H1 (cell line): ENCODE results near the gene DLK1. TPM values are rescaled to one million over a fixed set of nuclear protein-coding genes. Genes with fewer than 3 reads are reported as not detected.

Experiments used
- CTCF ChIA-PET: fragments of 300-600 bp; sonication (Branson Sonifier 250); formaldehyde crosslinking; loops from one replicate; lab custom pipeline; 2021; ENCODE audit not compliant: partially characterized antibody; lab: Charles Lee
- POLR2A ChIA-PET: fragments of 300-600 bp; sonication (Branson Sonifier 250); formaldehyde crosslinking; loops from one replicate; lab custom pipeline; 2021; ENCODE audit warnings: inconsistent platforms; ENCODE audit not compliant: partially characterized antibody; lab: Charles Lee
- DNase-seq, 2 experiments: peaks; one replicate each; pipeline versions ENCODE4 v3.0.0 to v3.0.0-alpha.2; 2010 to 2022; ENCODE audit warnings: low spot score in 2 of 2, low read depth in 1 of 2, mixed read lengths in 1 of 2
- FAIRE-seq: peaks from 2 replicates; lab custom pipeline; 2011; peaks lifted over from hg19 to GRCh38; lab: Jason Lieb, UNC
- H2AFZ ChIP-seq: 2 replicates; pipeline ENCODE4 v1.8.1; 2012; ENCODE audit warnings: low read length, inconsistent platforms
- H2AK5ac ChIP-seq: 2 replicates; pipeline ENCODE4 v1.6.1; 2013; ENCODE audit warnings: low read depth, low read length
- H2BK120ac ChIP-seq: replicated peaks from 2 replicates; pipeline ENCODE3; 2013; ENCODE audit warnings: low read depth, low read length, inconsistent platforms
- H2BK12ac ChIP-seq: 2 replicates; pipeline ENCODE4 v1.6.1; 2013; ENCODE audit warnings: low read depth, low read length
- H2BK15ac ChIP-seq: 2 replicates; pipeline ENCODE4 v1.6.1; 2013; ENCODE audit warnings: low read length
- H2BK20ac ChIP-seq: 2 replicates; pipeline ENCODE4 v1.6.1; 2013; ENCODE audit warnings: low read length
- H2BK5ac ChIP-seq: 2 replicates; pipeline ENCODE4 v1.6.1; 2013; ENCODE audit warnings: low read depth, low read length
- H3K14ac ChIP-seq: 2 replicates; pipeline ENCODE4 v1.6.1; 2013; ENCODE audit warnings: inconsistent platforms; ENCODE audit not compliant: insufficient read length
- H3K18ac ChIP-seq: 2 replicates; pipeline ENCODE4 v1.6.1; 2013; ENCODE audit warnings: low read length; ENCODE audit errors: extremely low read depth
- H3K23ac ChIP-seq: 2 replicates; pipeline ENCODE4 v1.6.1; 2013; ENCODE audit warnings: inconsistent platforms; ENCODE audit not compliant: insufficient read length
- H3K23me2 ChIP-seq: 2 replicates; pipeline ENCODE4 v1.6.1; 2013; ENCODE audit warnings: low read depth, low read length
- H3K27ac ChIP-seq: 2 replicates; pipeline ENCODE4 v1.6.1; 2011; ENCODE audit warnings: low read depth, low read length, inconsistent platforms
- H3K27me3 ChIP-seq, 4 experiments: replicated peaks in 1 of 4; 1 replicate in 1 of 4; 2 replicates in 3 of 4; pipeline versions ENCODE4 v1.6.1 to v1.8.1; 2011 to 2013; ENCODE audit warnings: low read length in 3 of 4, mild to moderate bottlenecking in 3 of 4, inconsistent platforms in 2 of 4, mixed read lengths in 2 of 4, moderate library complexity in 1 of 4; ENCODE audit not compliant: control insufficient read depth in 3 of 4, insufficient read depth in 3 of 4; ENCODE audit errors: extremely low read depth in 1 of 4
- H3K36me3 ChIP-seq, 4 experiments: 2 replicates each; pipeline versions ENCODE4 v1.6.1 to v1.8.1; 2011 to 2013; ENCODE audit warnings: mild to moderate bottlenecking in 4 of 4, low read length in 3 of 4, moderate library complexity in 2 of 4, control low read depth in 1 of 4, inconsistent platforms in 1 of 4; ENCODE audit not compliant: insufficient read depth in 4 of 4, control insufficient read depth in 2 of 4
- H3K4ac ChIP-seq: replicated peaks from 2 replicates; pipeline ENCODE3; 2013; ENCODE audit warnings: low read length, low read depth, mixed read lengths, inconsistent platforms; ENCODE audit not compliant: insufficient read length
- H3K4me1 ChIP-seq, 4 experiments: replicated peaks in 1 of 4; 1 replicate in 1 of 4; 2 replicates in 3 of 4; pipeline versions ENCODE4 v1.6.1 to v1.8.1; 2011 to 2013; ENCODE audit warnings: low read length in 3 of 4, inconsistent platforms in 2 of 4, mixed read lengths in 1 of 4; ENCODE audit not compliant: insufficient read depth in 4 of 4, control insufficient read depth in 3 of 4
- H3K4me2 ChIP-seq, 2 experiments: 2 replicates each; pipeline versions ENCODE4 v1.6.1 to v1.8.1; 2011 to 2013; ENCODE audit warnings: low read depth in 2 of 2, low read length in 2 of 2, control low read depth in 1 of 2, inconsistent platforms in 1 of 2, mild to moderate bottlenecking in 1 of 2; ENCODE audit not compliant: insufficient read depth in 1 of 2
- H3K4me3 ChIP-seq, 4 experiments: fragments of 200-600, 300-600 bp in 1 of 4; sonication (generic), shearing (Covaris generic), sonication (Bioruptor Twin) in 1 of 4; 2 replicates each; pipeline versions ENCODE4 v1.5.1 to v1.8.1; 2011 to 2016; ENCODE audit warnings: low read length in 4 of 4, low read depth in 3 of 4, control low read depth in 2 of 4, inconsistent platforms in 2 of 4, mild to moderate bottlenecking in 2 of 4, mixed read lengths in 1 of 4, moderate library complexity in 1 of 4; ENCODE audit not compliant: insufficient read depth in 2 of 4; ENCODE audit errors: extremely low read depth in 1 of 4
- H3K56ac ChIP-seq: replicated peaks from 2 replicates; pipeline ENCODE3; 2013; ENCODE audit warnings: low read depth, mild to moderate bottlenecking, mixed read lengths, low read length, inconsistent platforms; ENCODE audit not compliant: insufficient read length
- H3K79me1 ChIP-seq: 2 replicates; pipeline ENCODE4 v1.6.1; 2013; ENCODE audit warnings: low read depth, low read length, control low read depth
- H3K79me2 ChIP-seq, 2 experiments: 2 replicates each; pipeline versions ENCODE4 v1.6.1 to v1.8.1; 2012 to 2013; ENCODE audit warnings: low read length in 2 of 2, mild to moderate bottlenecking in 2 of 2, inconsistent platforms in 1 of 2; ENCODE audit not compliant: insufficient read depth in 2 of 2, control insufficient read depth in 1 of 2
- H3K9ac ChIP-seq, 4 experiments: replicated peaks in 1 of 4; 1 replicate in 1 of 4; 2 replicates in 3 of 4; pipeline versions ENCODE4 v1.6.1 to v1.8.1; 2011 to 2013; ENCODE audit warnings: low read depth in 3 of 4, low read length in 3 of 4, control low read depth in 2 of 4, mild to moderate bottlenecking in 2 of 4, moderate library complexity in 2 of 4, inconsistent platforms in 1 of 4; ENCODE audit errors: extremely low read depth in 1 of 4
- H3K9me3 ChIP-seq, 2 experiments: 2 replicates each; pipeline versions ENCODE4 v1.6.1 to v1.8.1; 2012 to 2013; ENCODE audit warnings: mild to moderate bottlenecking in 2 of 2, moderate library complexity in 2 of 2, control low read depth in 1 of 2, inconsistent platforms in 1 of 2, low read depth in 1 of 2, low read length in 1 of 2, mixed read lengths in 1 of 2; ENCODE audit not compliant: insufficient read depth in 2 of 2
- H4K20me1 ChIP-seq, 2 experiments: replicated peaks in 1 of 2; 2 replicates each; pipeline versions ENCODE3 to v1.8.1; 2011 to 2013; ENCODE audit warnings: inconsistent platforms in 2 of 2, low read length in 2 of 2, mild to moderate bottlenecking in 1 of 2; ENCODE audit not compliant: insufficient read depth in 2 of 2, control insufficient read depth in 1 of 2
- H4K5ac ChIP-seq: 2 replicates; pipeline ENCODE4 v1.6.1; 2013; ENCODE audit warnings: low read length, low read depth, mixed read lengths, inconsistent platforms; ENCODE audit not compliant: insufficient read length
- H4K8ac ChIP-seq: 2 replicates; pipeline ENCODE4 v1.8.0; 2013; ENCODE audit warnings: mild to moderate bottlenecking, moderate library complexity, low read length, inconsistent platforms; ENCODE audit not compliant: insufficient read depth; ENCODE audit errors: extremely low read depth
- H4K91ac ChIP-seq: replicated peaks from 2 replicates; pipeline ENCODE3; 2013; ENCODE audit warnings: low read length, mixed read lengths, inconsistent platforms; ENCODE audit not compliant: insufficient read length
- EGR1 ChIP-seq: IDR thresholded peaks from 2 replicates; pipeline ENCODE4 v1.6.1; 2011; ENCODE audit warnings: low read depth, low read length, borderline replicate concordance
- MAFK ChIP-seq: IDR thresholded peaks from 2 replicates; pipeline ENCODE4 v1.6.1; 2012; ENCODE audit warnings: low read depth, mild to moderate bottlenecking, improper control_type of control experiment, low read length
- PHF8 ChIP-seq: fragments of 200-600 bp; sonication (generic); conservative IDR thresholded peaks from 2 replicates; pipeline ENCODE4 v1.7.1; 2012; ENCODE audit warnings: low read depth, mild to moderate bottlenecking, inconsistent platforms, low read length, moderate library complexity
- RFX5 ChIP-seq: IDR thresholded peaks from 2 replicates; pipeline ENCODE4 v1.6.1; 2011; ENCODE audit warnings: low read depth, low read length, improper control_type of control experiment, borderline replicate concordance
- SIRT6 ChIP-seq: IDR thresholded peaks from one replicate; pipeline ENCODE4 v1.7.1; 2012; ENCODE audit warnings: low read length, inconsistent platforms
- TBP ChIP-seq: IDR thresholded peaks from 2 replicates; pipeline ENCODE4 v1.6.1; 2011; ENCODE audit warnings: low read depth, low read length, improper control_type of control experiment
- WGBS, 2 experiments: shearing (Covaris generic) in 1 of 2; methylation state at CpG; one replicate each; pipeline versions ENCODE4 v1.1.6 to v1.1.7; 2013 to 2015; ENCODE audit warnings: low lambda C conversion rate in 2 of 2, mixed read lengths in 2 of 2, inconsistent platforms in 1 of 2, low coverage in 1 of 2, missing lambda C conversion rate in 1 of 2; ENCODE audit not compliant: insufficient replicate concordance in 2 of 2, insufficient coverage in 1 of 2, insufficient read length in 1 of 2; ENCODE audit errors: extremely low coverage in 1 of 2, missing lambda C conversion rate in 1 of 2; 5-methylcytosine and 5-hydroxymethylcytosine counted together
- polyA plus RNA-seq, 7 experiments: library from polyadenylated mRNA; depleted of rRNA in 3 of 7; stranded (reverse) in 5 of 7; unstranded in 2 of 7; fragments of >200 nt in 5 of 7; fragments of 200-250 nt in 2 of 7; gene quantifications; 1 replicate in 5 of 7; 2 replicates in 1 of 7; 4 replicates in 1 of 7; pipeline versions ENCODE4 v1.2.1 to v1.2.3, GENCODE V29; 2011 to 2013; ENCODE audit warnings: missing spikeins in 2 of 7, mixed read lengths in 2 of 7
- total RNA-seq: library from RNA; stranded (reverse); fragmentation: NEBNext Ultra II Directional; extraction: Animal tissue kit (Norgen Biotek cat#: 25700); gene quantifications from 2 replicates; pipeline ENCODE4 v1.2.1, GENCODE V29; 2021

The DLK1 gene
- total and polyA plus RNA-seq, 2 of the 8 experiments (the other 6 are each of a cell fraction or from before 2014, with no cell fraction given) = 1.3 to 2.4 TPM

DNA sequence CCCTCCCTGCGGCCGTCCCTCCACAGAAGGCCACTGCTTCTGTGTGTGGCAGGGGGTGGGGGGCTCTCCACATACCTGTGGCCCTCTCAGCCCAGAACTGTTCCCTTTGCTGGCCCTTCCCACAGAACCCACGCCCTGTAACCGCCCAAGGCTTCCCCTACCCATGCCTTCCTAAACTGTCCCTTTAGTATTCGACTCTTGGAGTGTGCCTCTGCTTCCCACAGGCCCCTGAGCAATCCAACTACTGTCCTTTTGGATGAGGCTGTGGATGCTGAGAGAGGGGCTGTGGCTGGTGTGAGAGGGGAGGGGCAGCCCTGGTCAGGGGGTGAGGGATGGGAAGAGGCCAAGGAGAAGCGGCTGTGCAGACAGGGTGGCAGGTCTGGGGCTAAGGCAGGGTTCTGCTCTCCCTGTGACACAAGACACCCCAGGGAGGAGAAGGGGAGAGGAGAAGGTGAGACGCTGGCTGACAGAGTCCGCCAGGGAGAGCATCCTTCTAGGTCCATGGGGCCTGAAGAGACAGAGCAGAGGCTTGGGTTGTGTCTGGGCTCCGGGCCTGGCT, 46.0 kb downstream of the DLK1 start:
- H3K4me3 ChIP-seq = no peak overlapping the region
- no peak overlapping the region for H3K9ac ChIP-seq
- H4K20me1 ChIP-seq = no peaks in the 10 kb centered on the region
- no peak overlapping the region for H2AFZ ChIP-seq
- H3K56ac ChIP-seq = no peak overlapping the region
- CTCF ChIA-PET = no interaction called here
- H2BK20ac ChIP-seq = no peak overlapping the region
- 84% methylated on average over 7 of the region's 9 CpGs; no CpG with 5 or more reads in 1 of the 2 experiments for WGBS, 2 experiments
- H3K9me3 ChIP-seq = peaks cover 6 to 7% of the 10 kb centered on the region in 2 experiments; a peak in 2 of 4 replicates
- POLR2A ChIA-PET = no interaction called here
- H3K4ac ChIP-seq = no peak overlapping the region
- H3K79me2 ChIP-seq = no peaks in the 10 kb centered on the region
- no peak for TF ChIP-seq EGR1
- no peak for TF ChIP-seq RFX5
- no peak for TF ChIP-seq SIRT6
- no peak for TF ChIP-seq TBP
- TF ChIP-seq PHF8 = no peak
- no peak for TF ChIP-seq MAFK
- H2AK5ac ChIP-seq = no peak overlapping the region
- no peak overlapping the region for H2BK120ac ChIP-seq
- H4K5ac ChIP-seq = no peak overlapping the region
- H3K14ac ChIP-seq = no peak overlapping the region
- no peak overlapping the region for H3K4me2 ChIP-seq
- H3K23me2 ChIP-seq = no peaks in the 10 kb centered on the region
- DNase-seq (no peak), FAIRE-seq (no peak)
- H3K4me1 ChIP-seq = no peaks in the 10 kb centered on the region
- no peak overlapping the region for H3K23ac ChIP-seq
- H3K36me3 ChIP-seq = no peaks in the 10 kb centered on the region
- H2BK5ac ChIP-seq = no peak overlapping the region
- no peak overlapping the region for H2BK12ac ChIP-seq
- no peaks in the 10 kb centered on the region; a peak in 1 of 7 replicates for H3K27me3 ChIP-seq
- no peak overlapping the region for H4K8ac ChIP-seq
- H3K27ac ChIP-seq = no peak overlapping the region
- H2BK15ac ChIP-seq = no peak overlapping the region
- H3K79me1 ChIP-seq = no peaks in the 10 kb centered on the region
- no peak overlapping the region for H4K91ac ChIP-seq
- no peak overlapping the region for H3K18ac ChIP-seq
